DOHH2 (cell line): ENCODE results near the gene KCNK5.

ENCODE experiments used
- H3F3A ChIP-seq: fragments of 200-600 bp; sonication (generic), shearing (Covaris generic); 2 replicates; pipeline ENCODE4 v1.6.0; 2016; ENCODE audit warnings: antibody characterized with exemption, mild to moderate bottlenecking; ENCODE audit not compliant: control insufficient read depth, insufficient read depth
- H3K27ac ChIP-seq: fragments of 200-600 bp; sonication (generic); 2 replicates; pipeline ENCODE4 v1.5.1; 2014; ENCODE audit warnings: low read depth, mild to moderate bottlenecking, low read length, moderate library complexity
- H3K27me3 ChIP-seq: fragments of 200-600 bp; sonication (generic); 2 replicates; pipeline ENCODE4 v1.6.1; 2014; ENCODE audit warnings: mild to moderate bottlenecking, low read length, mixed read lengths; ENCODE audit not compliant: control insufficient read depth
- H3K36me3 ChIP-seq: fragments of 200-600 bp; sonication (generic); 2 replicates; pipeline ENCODE4 v1.6.1; 2014; ENCODE audit warnings: mild to moderate bottlenecking, low read length, moderate library complexity, mixed read lengths; ENCODE audit not compliant: control insufficient read depth
- H3K4me1 ChIP-seq: fragments of 200-600 bp; sonication (generic); 2 replicates; pipeline ENCODE4 v1.6.1; 2014; ENCODE audit warnings: mild to moderate bottlenecking, low read length, mixed read lengths; ENCODE audit not compliant: control insufficient read depth
- H3K4me2 ChIP-seq: fragments of 200-600 bp; sonication (generic); 2 replicates; pipeline ENCODE4 v1.6.0; 2014; ENCODE audit warnings: mild to moderate bottlenecking, low read length, moderate library complexity
- H3K4me3 ChIP-seq: fragments of 200-600 bp; sonication (generic); 2 replicates; pipeline ENCODE4 v1.5.1; 2014; ENCODE audit warnings: mild to moderate bottlenecking, low read length, mixed read lengths
- H3K79me2 ChIP-seq: fragments of 200-600 bp; sonication (generic); 2 replicates; pipeline ENCODE4 v1.6.1; 2014; ENCODE audit warnings: mild to moderate bottlenecking, low read length, mixed read lengths; ENCODE audit not compliant: control insufficient read depth
- H3K9me2 ChIP-seq: fragments of 200-600 bp; sonication (generic); replicated peaks from 2 replicates; pipeline ENCODE4 v1.6.1; 2014; ENCODE audit warnings: mild to moderate bottlenecking, low read length, mixed read lengths; ENCODE audit not compliant: control insufficient read depth
- H3K9me3 ChIP-seq: fragments of 200-600 bp; sonication (generic); 2 replicates; pipeline ENCODE4 v1.6.1; 2014; ENCODE audit warnings: antibody characterized with exemption, low read length, mixed read lengths; ENCODE audit not compliant: control insufficient read depth, insufficient read depth
- H4K20me1 ChIP-seq: fragments of 200-600 bp; sonication (generic); 2 replicates; pipeline ENCODE4 v1.6.0; 2014; ENCODE audit warnings: low read depth, mild to moderate bottlenecking, antibody characterized with exemption, low read length, moderate library complexity; ENCODE audit not compliant: control insufficient read depth, insufficient read depth
- CTCF ChIP-seq: fragments of 200-600 bp; sonication (generic); IDR thresholded peaks from one replicate; pipeline ENCODE4 v1.5.1; 2014; ENCODE audit warnings: antibody characterized with exemption, mild to moderate bottlenecking, low read depth, low read length; ENCODE audit not compliant: poor library complexity, severe bottlenecking
- EZH2phosphoT487 ChIP-seq: fragments of 200-600 bp; sonication (generic); IDR thresholded peaks from 2 replicates; pipeline ENCODE4 v1.6.1; 2017; ENCODE audit warnings: borderline replicate concordance, mild to moderate bottlenecking, antibody characterized with exemption, low read length, moderate library complexity, mixed read lengths

Gene KCNK5

DNA sequence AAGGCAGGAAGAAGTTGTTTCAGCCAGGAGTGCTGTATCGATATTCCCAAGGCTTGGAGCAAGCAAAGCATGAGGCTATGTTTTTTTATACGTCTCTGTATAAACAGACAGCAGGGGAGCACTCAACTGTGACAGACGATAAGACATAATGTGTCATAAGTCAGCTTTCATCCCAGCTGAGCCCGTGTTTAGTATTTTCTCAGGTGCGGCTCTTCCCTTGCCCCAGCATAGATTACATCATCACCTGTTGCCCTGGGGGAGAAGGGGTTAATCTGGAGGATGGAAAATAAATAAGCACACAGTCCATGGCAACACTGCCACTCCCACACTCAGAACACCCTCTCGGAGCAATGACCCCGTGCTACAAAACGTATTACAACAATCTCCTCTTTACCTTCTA lies 22.1 kb upstream of the KCNK5 start:
- Histone ChIP-seq H3K4me3 (no peak overlapping the region), H3K4me2 (no peak overlapping the region), H3F3A (no peaks in the 10 kb centered on the region), H3K9me2 (no peaks in the 10 kb centered on the region), H3K79me2 (no peaks in the 10 kb centered on the region), H3K27ac (no peak overlapping the region), H3K36me3 (no peaks in the 10 kb centered on the region), H3K9me3 (no peaks in the 10 kb centered on the region), H4K20me1 (no peaks in the 10 kb centered on the region), H3K27me3 (peaks cover 6% of the 10 kb centered on the region; the same call in 1 of the 2 replicates), H3K4me1 (no peaks in the 10 kb centered on the region)
- TF ChIP-seq EZH2phosphoT487 (no peak), CTCF (no peak)

DNA sequence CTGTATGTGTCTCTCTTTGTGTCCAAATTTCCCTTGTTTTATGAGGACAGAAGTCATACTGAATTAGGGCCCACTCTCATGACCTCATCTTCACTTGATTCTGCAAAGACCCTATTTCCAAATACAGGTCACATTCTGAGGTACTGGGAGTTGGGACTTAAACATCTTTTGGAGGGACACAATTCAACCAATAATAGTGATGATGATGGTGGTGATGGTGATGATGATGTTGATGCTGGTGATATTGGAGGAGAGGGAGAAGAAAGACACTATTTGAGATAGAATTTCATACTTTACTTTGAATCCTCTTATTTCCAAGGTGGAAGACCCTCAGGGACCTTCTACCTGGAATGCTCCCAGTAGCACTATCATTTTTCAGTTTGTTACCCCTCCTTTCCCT lies 21.2 kb upstream of the KCNK5 start:
- H3K27ac ChIP-seq = no peak overlapping the region
- H3K9me2 ChIP-seq = no peaks in the 10 kb centered on the region
- H3F3A ChIP-seq = no peaks in the 10 kb centered on the region
- H3K27me3 ChIP-seq = peaks cover 6% of the 10 kb centered on the region; the same call in 1 of the 2 replicates
- no peak overlapping the region for H3K4me3 ChIP-seq
- no peaks in the 10 kb centered on the region for H3K9me3 ChIP-seq
- no peaks in the 10 kb centered on the region for H3K79me2 ChIP-seq
- H3K4me2 ChIP-seq = no peak overlapping the region
- no peaks in the 10 kb centered on the region for H3K36me3 ChIP-seq
- no peaks in the 10 kb centered on the region for H4K20me1 ChIP-seq
- H3K4me1 ChIP-seq = no peaks in the 10 kb centered on the region
- TF ChIP-seq EZH2phosphoT487 (no peak), CTCF (no peak)

GRCh38 chr6:39249278-39249677 lies 20.0 kb upstream of the KCNK5 start:
- Histone ChIP-seq H3K9me2 (no peaks in the 10 kb centered on the region), H3K4me3 (no peak overlapping the region), H3K27me3 (peaks cover 6% of the 10 kb centered on the region; the same call in 1 of the 2 replicates), H3F3A (no peaks in the 10 kb centered on the region), H3K36me3 (no peaks in the 10 kb centered on the region), H3K27ac (no peak overlapping the region), H3K79me2 (no peaks in the 10 kb centered on the region), H4K20me1 (no peaks in the 10 kb centered on the region), H3K4me2 (no peak overlapping the region), H3K4me1 (no peaks in the 10 kb centered on the region), H3K9me3 (no peaks in the 10 kb centered on the region)
- TF ChIP-seq EZH2phosphoT487 (no peak), CTCF (no peak)
